HG02970 (cell line): ENCODE results near the gene G6PC3.
"Not testable (repeated sequence)": the region's sequence is repeated elsewhere in the genome, so short reads cannot be mapped to it uniquely, and the experiment has no call there.

ENCODE experiments used
- ATAC-seq: cut with Tn5 transposase; IDR thresholded peaks from one replicate; pipeline ENCODE4 v1.9.1; 2021; ENCODE audit warnings: mild to moderate bottlenecking, moderate library complexity, moderate number of reproducible peaks; ENCODE audit not compliant: unreplicated experiment, low FRiP score

The G6PC3 gene

DNA sequence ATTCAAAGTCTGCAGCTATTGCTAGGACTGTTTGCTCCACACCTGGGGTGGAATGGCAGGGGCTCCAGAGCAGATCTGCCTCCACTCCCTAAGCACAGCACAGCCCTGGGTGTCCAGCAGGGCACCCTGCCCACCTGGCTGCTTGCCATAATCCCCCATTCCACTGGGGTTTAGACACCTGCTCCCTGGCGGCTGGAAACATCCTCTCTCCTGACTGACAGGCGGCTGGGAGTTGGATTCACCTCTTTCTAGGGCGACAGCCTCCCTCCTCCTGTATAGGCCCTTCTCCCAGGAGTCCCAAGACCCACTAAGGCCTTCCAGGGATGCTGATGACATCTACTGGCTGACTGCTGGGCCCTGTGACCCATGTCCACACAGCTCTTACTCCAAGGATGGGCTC, 34.9 kb downstream of the G6PC3 start:
- ATAC-seq, result no peak

DNA sequence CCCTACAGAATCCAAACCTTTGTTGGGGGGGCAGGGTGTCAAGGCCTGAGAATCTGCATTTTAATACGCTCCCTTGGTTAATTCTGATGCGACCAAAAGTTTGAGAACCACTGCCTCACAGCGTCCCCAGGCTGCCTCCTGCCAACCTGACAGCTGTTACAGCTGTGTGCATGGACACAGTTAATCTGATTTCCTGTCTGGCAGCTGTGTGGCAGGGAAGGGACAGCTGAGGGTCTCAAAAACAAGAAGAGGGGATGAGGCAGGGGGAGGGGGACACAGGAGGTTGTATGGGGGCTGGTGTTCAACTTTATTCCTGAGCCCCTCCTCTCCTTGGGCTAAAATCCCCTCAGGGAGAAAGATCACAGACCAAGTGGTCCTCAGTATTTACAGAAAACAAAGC, 35.4 kb downstream of the G6PC3 start:
- no peak for ATAC-seq

DNA sequence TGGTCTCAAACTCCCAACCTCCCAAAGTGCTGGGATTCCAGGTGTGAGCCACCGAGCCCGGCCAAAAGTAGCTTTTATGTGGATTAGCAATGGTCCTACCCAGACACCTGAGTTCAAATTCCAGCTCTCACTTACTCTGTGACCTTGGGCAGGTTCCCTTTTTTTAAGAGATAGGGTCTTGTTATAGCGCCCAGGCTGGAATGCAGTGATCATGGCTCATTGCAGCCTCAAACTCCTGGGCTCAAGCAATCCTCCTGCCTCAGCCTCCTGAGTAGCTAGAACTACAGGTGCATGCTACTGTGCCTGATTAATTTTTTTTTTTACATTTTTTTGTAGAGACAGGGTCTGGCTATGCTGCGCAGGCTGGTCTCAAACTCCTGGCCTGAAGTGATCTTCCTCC, 36.3 kb downstream of the G6PC3 start:
- no peak for ATAC-seq

DNA sequence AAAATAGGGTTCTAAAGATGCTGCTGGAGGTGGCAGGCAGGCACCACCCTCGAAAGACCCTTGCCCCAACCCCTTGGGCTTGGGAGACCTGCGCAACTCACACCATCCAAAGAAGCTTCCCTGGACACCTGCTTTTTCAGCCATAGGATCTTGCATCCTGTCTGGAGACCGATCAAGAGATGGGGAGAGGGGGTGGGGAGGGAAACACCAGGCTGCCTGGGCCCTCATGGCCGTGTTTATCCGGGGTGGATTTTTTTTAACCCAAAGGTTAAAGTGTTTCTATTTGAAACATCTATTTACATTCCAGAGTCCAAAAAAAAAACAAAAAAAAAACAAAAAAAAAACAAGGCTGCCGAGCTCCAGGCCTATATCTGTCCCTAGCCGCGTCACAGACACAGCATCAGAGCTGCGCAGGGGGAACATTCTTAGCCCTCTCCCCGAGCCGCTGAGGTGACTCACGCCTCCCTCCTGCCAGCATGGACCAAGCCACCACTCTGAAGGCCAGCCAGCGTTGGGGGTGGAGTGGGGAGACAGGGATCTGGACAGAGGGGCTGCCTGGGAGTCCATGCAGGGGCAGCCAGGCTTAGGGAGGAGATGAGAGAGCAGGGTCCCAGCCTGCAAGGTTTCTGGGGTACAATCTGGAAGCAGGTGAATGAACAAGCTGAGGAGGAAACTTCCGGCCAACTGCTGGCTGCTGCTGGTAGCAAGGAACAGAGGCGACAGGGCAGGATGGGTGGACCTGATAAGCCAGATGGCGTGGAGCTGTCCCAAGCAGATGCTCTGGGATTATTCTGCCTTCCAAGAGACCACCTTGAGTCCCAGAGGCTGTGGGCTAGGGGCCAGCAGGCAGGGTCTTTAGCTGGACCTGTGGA, 38.1 kb downstream of the G6PC3 start:
- ATAC-seq, result no peak

GRCh38 chr17:44109312-44109630, 38.7 kb downstream of the G6PC3 start:
- ATAC-seq, result no peak

DNA sequence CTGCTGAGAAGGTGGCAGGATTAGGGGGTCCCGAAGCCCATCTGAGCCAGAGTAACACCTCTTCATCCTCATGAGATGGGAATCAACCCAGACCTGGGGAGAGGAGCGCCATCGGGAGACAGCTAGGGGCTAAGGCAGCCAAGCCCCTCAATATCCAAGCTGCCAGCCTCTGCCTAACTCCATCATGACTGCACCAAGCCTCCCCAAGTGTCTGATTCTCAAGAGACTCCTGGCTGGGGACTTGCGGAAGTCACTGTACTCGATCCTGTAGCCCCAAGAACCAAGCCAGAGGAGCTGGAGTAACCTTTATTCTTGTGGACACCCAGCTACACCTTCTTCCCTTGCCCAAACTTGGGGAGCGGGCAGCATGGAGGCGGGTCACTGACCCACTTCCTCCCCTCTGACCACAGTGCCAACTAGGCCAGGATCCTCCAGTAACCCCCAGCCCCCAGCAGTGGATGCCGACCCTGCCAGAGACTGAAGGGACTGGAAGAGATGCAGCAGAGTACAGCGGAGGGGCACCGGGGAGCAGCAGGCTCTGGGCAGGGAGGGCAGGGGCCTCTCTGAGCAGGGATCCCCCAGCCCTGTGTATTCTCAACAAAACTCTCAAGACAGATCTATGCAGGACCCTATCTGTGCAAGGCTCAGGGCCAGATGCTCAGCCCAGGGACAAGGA, 39.6 kb downstream of the G6PC3 start:
- ATAC-seq, result no peak

- ATAC-seq, result no peak
Observed at GRCh38 chr17:44110823-44111633, 40.5 kb downstream of the G6PC3 start.

- no peak for ATAC-seq
Observed at GRCh38 chr17:44111777-44112176, 41.2 kb downstream of the G6PC3 start.

DNA sequence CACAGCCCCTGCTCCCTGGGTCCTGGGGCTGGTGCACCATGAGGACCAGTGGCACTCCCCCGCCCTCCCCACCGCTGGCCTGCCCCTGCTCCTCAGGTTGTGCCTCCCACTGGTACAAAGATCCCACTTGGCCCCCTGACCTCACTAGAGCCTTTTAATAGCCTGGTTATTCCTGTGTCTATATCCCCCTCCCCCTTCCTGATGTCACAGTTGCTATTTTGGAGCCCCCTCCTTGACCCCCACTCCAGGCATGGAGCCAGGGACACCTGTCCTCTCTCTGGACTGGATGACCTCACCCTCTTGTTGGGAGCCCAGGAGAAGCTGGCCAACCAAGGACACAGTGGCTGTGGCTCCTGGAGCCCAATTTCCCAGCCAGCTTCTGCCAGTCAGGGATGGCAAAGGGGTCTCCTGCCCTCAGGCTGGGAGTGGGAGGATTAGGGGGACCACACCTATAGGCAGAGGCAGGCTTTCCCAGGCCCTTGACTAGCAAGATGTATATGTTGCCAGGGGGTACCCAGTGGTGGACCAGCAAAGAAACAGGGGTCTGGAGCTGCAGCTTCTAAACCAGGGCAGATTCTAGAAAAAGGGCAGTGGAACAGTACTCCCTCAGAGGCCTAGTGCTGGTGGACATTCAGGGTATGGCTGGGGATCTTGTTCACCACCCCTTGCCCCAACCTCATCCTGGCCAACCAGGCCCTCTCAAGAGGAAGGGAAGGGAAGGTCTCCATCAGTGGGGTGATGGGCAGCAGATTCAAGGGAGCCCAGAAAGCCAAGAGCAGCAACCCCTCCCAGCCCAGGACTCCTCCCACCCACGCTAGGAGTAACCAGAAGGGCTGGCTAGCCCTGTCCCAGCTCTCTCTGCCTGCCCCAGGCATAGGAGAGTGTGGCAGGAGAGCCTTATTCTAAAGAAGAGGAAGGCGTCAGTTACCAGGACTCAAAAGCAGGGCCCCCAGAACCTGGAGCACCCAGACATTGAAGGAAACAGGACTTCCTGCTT, 42.0 kb downstream of the G6PC3 start:
- no peak for ATAC-seq

DNA sequence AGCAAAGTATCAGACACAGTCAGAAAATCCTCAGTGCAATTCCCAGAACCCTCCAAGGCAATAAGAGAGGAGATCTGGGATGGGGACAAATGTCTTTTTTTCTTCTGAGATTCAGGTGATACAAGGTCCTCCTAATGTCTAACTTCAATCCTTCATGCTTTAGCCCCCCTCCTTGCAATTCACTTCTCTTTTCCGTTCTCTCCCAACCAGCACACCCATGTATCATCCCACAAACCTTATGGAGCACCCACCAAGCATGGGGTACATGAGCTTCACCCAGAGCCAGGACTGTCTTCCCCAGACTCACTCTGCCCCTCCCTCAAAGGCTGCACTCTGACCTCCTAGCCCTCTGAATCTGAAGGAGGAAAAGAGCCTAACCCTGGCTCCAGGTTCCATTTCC, 42.8 kb downstream of the G6PC3 start:
- ATAC-seq, result no peak

- ATAC-seq, result no peak
Observed at GRCh38 chr17:44113868-44114840, 43.6 kb downstream of the G6PC3 start.

DNA sequence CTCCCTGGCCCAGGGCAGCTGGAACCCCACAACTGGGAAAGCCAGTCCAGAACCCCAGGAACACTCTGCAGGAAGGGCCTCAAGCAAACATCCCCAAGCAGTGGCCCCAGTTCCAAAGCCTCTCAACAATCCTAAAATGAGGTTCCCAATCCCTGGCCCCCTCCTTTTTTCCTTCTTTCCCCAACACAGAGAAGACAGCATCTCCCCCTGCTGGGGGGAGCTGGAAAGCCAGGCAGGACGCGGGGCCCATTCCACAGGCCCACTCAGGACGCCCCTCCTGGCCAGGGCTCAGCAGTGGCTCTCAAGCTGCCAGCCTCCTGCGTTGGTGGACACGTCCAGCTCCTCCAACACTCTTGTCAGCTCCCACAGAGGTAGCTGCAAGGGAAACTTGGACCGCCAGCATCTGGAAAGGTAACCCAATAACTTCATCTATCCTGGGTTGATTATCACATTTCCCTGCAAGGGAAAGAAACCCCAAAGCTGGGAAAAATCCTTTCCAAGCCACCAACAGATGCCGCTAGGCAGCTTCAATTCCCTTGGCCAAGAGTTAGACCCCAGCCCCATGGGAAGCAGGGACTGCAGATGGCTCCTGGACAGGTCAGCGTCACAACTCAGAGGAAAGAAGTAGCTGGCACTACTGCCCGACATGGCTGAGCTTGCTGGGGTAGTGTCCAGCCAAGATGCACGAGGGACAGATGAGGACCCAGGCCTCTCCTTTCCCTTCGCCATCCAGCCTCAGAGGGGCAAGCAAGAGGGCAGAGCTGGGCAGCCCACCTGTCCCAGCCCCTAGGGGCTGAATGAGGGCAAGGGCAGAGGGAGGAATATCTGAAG, 45.3 kb downstream of the G6PC3 start:
- no peak for ATAC-seq

GRCh38 chr17:44117351-44117750, 46.8 kb downstream of the G6PC3 start:
- no peak for ATAC-seq

DNA sequence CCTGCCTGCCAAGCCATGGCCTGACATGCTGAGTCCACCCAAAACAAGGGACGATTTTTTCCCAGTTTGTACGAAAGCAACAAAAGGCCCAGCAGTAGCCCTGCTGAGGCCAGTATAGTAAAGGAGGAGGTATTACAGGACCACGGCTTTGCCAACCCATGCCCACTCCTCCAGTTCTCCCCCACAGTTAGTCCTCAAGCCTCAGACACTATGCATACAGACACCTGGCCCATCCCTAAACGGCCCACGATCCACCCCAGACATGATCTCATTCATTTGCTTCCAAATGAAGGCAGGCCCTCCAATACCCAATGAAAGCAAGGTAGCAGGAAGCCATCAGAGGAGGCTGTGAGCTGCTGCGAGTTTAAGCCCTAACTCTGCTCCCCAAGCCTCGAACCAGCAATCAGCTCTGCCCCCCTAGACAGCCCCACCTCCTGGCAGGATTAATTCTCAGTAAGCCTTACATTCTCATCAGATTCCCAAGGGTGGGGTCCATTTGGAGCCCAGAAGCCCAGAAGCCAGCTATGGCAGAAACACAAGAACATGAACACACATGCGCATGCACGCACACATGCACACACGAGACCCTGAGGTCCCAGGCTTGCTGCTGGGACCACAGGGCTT, 48.0 kb downstream of the G6PC3 start:
- ATAC-seq, result no peak

GRCh38 chr17:44119062-44119461, 48.5 kb downstream of the G6PC3 start:
- no peak for ATAC-seq

- no peak for ATAC-seq
Observed at GRCh38 chr17:44119798-44120197, 49.3 kb downstream of the G6PC3 start.

- not testable (repeated sequence) for ATAC-seq
Observed at GRCh38 chr17:44120281-44120680, 49.7 kb downstream of the G6PC3 start.
